H9 (cell line): Measurements from ENCODE around the gene ASTN2. TPM values are rescaled to one million over a fixed set of nuclear protein-coding genes. Genes with fewer than 3 reads are reported as not detected.

Source experiments
- DNase-seq: peaks from one replicate; pipeline ENCODE4 v3.0.0-alpha.2; 2017
- H2AFZ ChIP-seq: one replicate; pipeline ENCODE4 v1.6.1; 2013; ENCODE audit warnings: mild to moderate bottlenecking, low read length, control low read depth, moderate library complexity
- H2AK5ac ChIP-seq: 2 replicates; pipeline ENCODE4 v1.6.1; 2013; ENCODE audit warnings: low read length, control low read depth, mixed read lengths; ENCODE audit not compliant: insufficient read length
- H2BK120ac ChIP-seq: one replicate; pipeline ENCODE4 v1.6.1; 2013; ENCODE audit warnings: low read depth, mild to moderate bottlenecking, low read length, control low read depth, inconsistent platforms; ENCODE audit not compliant: poor library complexity, severe bottlenecking
- H2BK12ac ChIP-seq: 2 replicates; pipeline ENCODE4 v1.6.1; 2013; ENCODE audit warnings: low read length, control low read depth, mixed read lengths, low read depth; ENCODE audit not compliant: insufficient read length
- H2BK15ac ChIP-seq: 2 replicates; pipeline ENCODE4 v1.6.1; 2013; ENCODE audit warnings: low read depth, low read length, control low read depth
- H2BK20ac ChIP-seq: one replicate; pipeline ENCODE4 v1.6.1; 2013; ENCODE audit warnings: low read depth, mild to moderate bottlenecking, low read length, control low read depth, inconsistent platforms; ENCODE audit not compliant: poor library complexity, severe bottlenecking
- H2BK5ac ChIP-seq: 2 replicates; pipeline ENCODE4 v1.6.1; 2013; ENCODE audit warnings: low read length, control low read depth, mixed read lengths; ENCODE audit not compliant: insufficient read length
- H3K14ac ChIP-seq: 2 replicates; pipeline ENCODE4 v1.6.1; 2013; ENCODE audit warnings: low read length, control low read depth; ENCODE audit not compliant: insufficient read depth
- H3K18ac ChIP-seq: 2 replicates; pipeline ENCODE4 v1.6.1; 2013; ENCODE audit warnings: low read depth, mild to moderate bottlenecking, mixed read lengths, low read length, control low read depth; ENCODE audit not compliant: insufficient read length
- H3K23ac ChIP-seq: 2 replicates; pipeline ENCODE4 v1.6.1; 2013; ENCODE audit warnings: low read length, control low read depth, mixed read lengths, low read depth; ENCODE audit not compliant: insufficient read length
- H3K23me2 ChIP-seq: 2 replicates; pipeline ENCODE4 v1.6.1; 2013; ENCODE audit warnings: low read depth, mild to moderate bottlenecking, mixed read lengths, low read length, control low read depth; ENCODE audit not compliant: insufficient read length, poor library complexity, severe bottlenecking
- H3K27ac ChIP-seq: 2 replicates; pipeline ENCODE4 v1.5.1; 2013; ENCODE audit warnings: low read length, control low read depth, mixed read lengths, low read depth; ENCODE audit not compliant: insufficient read length
- H3K27me3 ChIP-seq: 2 replicates; pipeline ENCODE4 v1.6.1; 2013; ENCODE audit warnings: low read length, control low read depth, inconsistent platforms; ENCODE audit not compliant: insufficient read depth
- H3K4ac ChIP-seq: 2 replicates; pipeline ENCODE4 v1.6.1; 2013; ENCODE audit warnings: low read depth, mild to moderate bottlenecking, control low read depth, inconsistent platforms, low read length, moderate library complexity
- H3K4me1 ChIP-seq: 2 replicates; pipeline ENCODE4 v1.6.1; 2013; ENCODE audit warnings: low read length, control low read depth, inconsistent platforms; ENCODE audit not compliant: insufficient read depth
- H3K4me2 ChIP-seq: 2 replicates; pipeline ENCODE4 v1.6.1; 2013; ENCODE audit warnings: low read length, control low read depth, mixed read lengths; ENCODE audit not compliant: insufficient read length, insufficient read depth
- H3K56ac ChIP-seq: 2 replicates; pipeline ENCODE4 v1.6.1; 2013; ENCODE audit warnings: low read depth, mild to moderate bottlenecking, mixed read lengths, low read length, control low read depth; ENCODE audit not compliant: insufficient read length
- H3K79me1 ChIP-seq: 2 replicates; pipeline ENCODE4 v1.6.1; 2013; ENCODE audit warnings: low read depth, mild to moderate bottlenecking, moderate library complexity, low read length, control low read depth, inconsistent platforms; ENCODE audit not compliant: insufficient read depth, poor library complexity, severe bottlenecking
- H3K79me2 ChIP-seq: 2 replicates; pipeline ENCODE4 v1.6.1; 2013; ENCODE audit warnings: low read length, control low read depth, inconsistent platforms; ENCODE audit not compliant: insufficient read depth
- H3K9ac ChIP-seq: 2 replicates; pipeline ENCODE4 v1.6.1; 2013; ENCODE audit warnings: low read length, control low read depth, mixed read lengths; ENCODE audit not compliant: insufficient read length; ENCODE audit errors: extremely low read depth
- H3K9me3 ChIP-seq: one replicate; pipeline ENCODE4 v1.6.1; 2013; ENCODE audit warnings: low read depth, low read length, inconsistent platforms; ENCODE audit not compliant: control insufficient read depth
- H3T11ph ChIP-seq: one replicate; pipeline ENCODE4 v1.6.1; 2013; ENCODE audit warnings: mild to moderate bottlenecking, low read length, control low read depth, inconsistent platforms
- H4K20me1 ChIP-seq: one replicate; pipeline ENCODE4 v1.6.1; 2013; ENCODE audit not compliant: control insufficient read depth, insufficient read length, insufficient read depth
- H4K5ac ChIP-seq: 2 replicates; pipeline ENCODE4 v1.6.1; 2013; ENCODE audit warnings: low read depth, mild to moderate bottlenecking, mixed read lengths, low read length, control low read depth; ENCODE audit not compliant: insufficient read length
- H4K8ac ChIP-seq: replicated peaks from 2 replicates; pipeline ENCODE4 v1.6.1; 2013; ENCODE audit warnings: low read length, control low read depth, mixed read lengths, low read depth; ENCODE audit not compliant: insufficient read length
- H4K91ac ChIP-seq: 2 replicates; pipeline ENCODE4 v1.6.1; 2013; ENCODE audit warnings: low read depth, mild to moderate bottlenecking, moderate library complexity, mixed read lengths, low read length, control low read depth; ENCODE audit not compliant: insufficient read length
- H3K27ac Mint-ChIP-seq, 3 experiments: 2 replicates in 2 of 3; 3 replicates in 1 of 3; pipeline ENCODE4 v1.8.0; 2020 to 2021; ENCODE audit warnings: mixed read lengths in 3 of 3, mild to moderate bottlenecking in 1 of 3, moderate library complexity in 1 of 3
- H3K27me3 Mint-ChIP-seq: 2 replicates; pipeline ENCODE4 v1.8.0; 2021; ENCODE audit warnings: low read depth, mild to moderate bottlenecking, moderate library complexity, mixed read lengths
- H3K36me3 Mint-ChIP-seq, 3 experiments: 2 replicates in 2 of 3; 3 replicates in 1 of 3; pipeline ENCODE4 v1.8.0; 2020 to 2021; ENCODE audit warnings: low read depth in 3 of 3, mixed read lengths in 3 of 3; ENCODE audit not compliant: insufficient read depth in 1 of 3
- H3K4me1 Mint-ChIP-seq, 2 experiments: 2 replicates each; pipeline ENCODE4 v1.8.0; 2020; ENCODE audit warnings: mixed read lengths in 2 of 2
- H3K4me3 Mint-ChIP-seq, 2 experiments: 2 replicates in 1 of 2; 3 replicates in 1 of 2; pipeline ENCODE4 v1.8.0; 2020 to 2021; ENCODE audit warnings: mild to moderate bottlenecking in 2 of 2, mixed read lengths in 2 of 2, moderate library complexity in 1 of 2
- H3K9me3 Mint-ChIP-seq, 2 experiments: 2 replicates in 1 of 2; 3 replicates in 1 of 2; pipeline ENCODE4 v1.8.0; 2020; ENCODE audit warnings: mild to moderate bottlenecking in 2 of 2, mixed read lengths in 2 of 2, moderate library complexity in 1 of 2
- CTCF ChIP-seq: fragments of 200-600 bp; sonication (generic); conservative IDR thresholded peaks from 3 replicates; pipeline ENCODE4 v1.8.0; 2021; ENCODE audit warnings: antibody characterized with exemption, mild to moderate bottlenecking
- WGBS: extraction: QIAGEN DNeasy Blood & Tissue Kit; methylation state at CpG from one replicate; pipeline ENCODE4 v1.1.7; 2013; ENCODE audit warnings: missing lambda C conversion rate, low lambda C conversion rate, mixed read lengths; ENCODE audit not compliant: insufficient read length; ENCODE audit errors: extremely low coverage; 5-methylcytosine and 5-hydroxymethylcytosine counted together
- total RNA-seq: library from RNA; stranded (reverse); gene quantifications from 2 replicates; pipeline ENCODE4 v1.2.1, GENCODE V29; 2021

The ASTN2 gene
- total RNA-seq, 1 experiment from 2014 or later: 9.7 TPM

GRCh38 chr9:117134826-117135500 is 279.9 kb downstream of the ASTN2 start:
- Mint-ChIP-seq H3K9me3 (peaks cover 0 to 3% of the 10 kb centered on the region in 2 experiments; a peak in 1 of 5 replicates), H3K4me3 (no peak overlapping the region), H3K27ac (no peak overlapping the region; a peak in 1 of 7 replicates), H3K4me1 (peaks cover 28 to 39% of the 10 kb centered on the region in 2 experiments), H3K27me3 (no peaks in the 10 kb centered on the region), H3K36me3 (no peaks in the 10 kb centered on the region)
- Histone ChIP-seq H3K4ac (no peak overlapping the region), H3K23me2 (no peaks in the 10 kb centered on the region), H3T11ph (no peak overlapping the region), H3K4me1 (peaks cover 4% of the 10 kb centered on the region; the same call in 1 of the 2 replicates), H3K79me1 (no peaks in the 10 kb centered on the region), H3K23ac (no peak overlapping the region), H3K14ac (no peak overlapping the region), H3K27ac (no peak overlapping the region), H4K91ac (no peak overlapping the region), H2AFZ (no peak overlapping the region), H3K9me3 (no peaks in the 10 kb centered on the region), H3K27me3 (no peaks in the 10 kb centered on the region), H3K4me2 (no peak overlapping the region), H4K8ac (no peak overlapping the region), H3K9ac (no peak overlapping the region), H2BK12ac (no peak overlapping the region), H3K18ac (no peak overlapping the region), H4K20me1 (no peaks in the 10 kb centered on the region), H2AK5ac (no peak overlapping the region), H2BK120ac (no peak overlapping the region), H2BK5ac (no peak overlapping the region), H2BK20ac (no peak overlapping the region), H2BK15ac (no peak overlapping the region), H4K5ac (no peak overlapping the region), H3K79me2 (no peaks in the 10 kb centered on the region), H3K56ac (no peak overlapping the region)
- no peak for TF ChIP-seq CTCF
- DNase-seq: no peak
- WGBS: 100% methylated on average over 1 of the region's 4 CpGs
